ENCODE data around the gene CASZ1. TPM values are rescaled to one million over a fixed set of nuclear protein-coding genes. Genes with fewer than 3 reads are reported as not detected.

CASZ1 gene
- total RNA-seq, 1 donor from 2014 or later = 63.6 TPM

DNA sequence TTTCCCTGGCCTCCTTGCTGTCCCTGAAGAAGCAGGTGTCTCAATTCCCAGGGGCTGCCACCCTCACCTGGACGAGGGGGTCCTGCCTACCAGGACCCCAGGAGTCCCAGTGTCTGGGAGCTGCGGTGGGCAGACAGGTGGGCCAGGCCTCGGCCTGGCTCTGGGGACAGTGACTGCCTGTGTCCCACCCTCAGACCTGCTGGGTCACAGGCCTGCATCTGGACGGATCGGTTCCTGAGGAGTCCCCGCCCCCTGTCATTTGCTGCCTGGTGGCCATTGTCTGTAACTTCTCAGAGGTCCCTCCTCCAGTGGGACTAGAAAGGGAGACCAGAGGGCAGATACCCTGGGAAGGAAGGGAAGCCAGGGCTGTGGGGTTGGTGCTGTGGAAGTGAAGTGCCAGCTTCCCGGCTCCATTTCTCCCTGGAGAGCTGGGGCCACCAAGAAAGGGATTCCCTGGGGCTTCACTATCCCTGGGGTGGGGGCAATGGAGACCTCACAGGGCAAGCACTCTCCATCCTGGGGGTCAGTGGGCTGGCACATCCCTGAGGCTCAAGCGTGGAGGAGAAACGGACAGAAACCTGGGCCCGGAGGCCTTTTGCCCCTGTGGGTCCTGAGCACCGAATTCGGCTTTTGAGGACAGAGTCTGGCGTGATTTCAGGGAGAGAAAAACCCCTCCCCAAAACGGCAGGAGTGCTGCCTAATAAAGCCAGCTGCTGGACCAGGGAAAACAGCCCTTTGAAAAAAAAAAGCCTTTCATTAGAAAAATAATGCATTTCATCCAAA is 164.4 kb downstream of the CASZ1 start:
- ATAC-seq (no peak), DNase-seq (peak; percentile 51)
- H3K4me3 ChIP-seq = no peak overlapping the region
- peak overlapping the region; percentile 36 for H3K27ac ChIP-seq
- H3K36me3 ChIP-seq = no peaks in the 10 kb centered on the region
- peaks cover 19% of the 10 kb centered on the region for H3K4me1 ChIP-seq
- TF ChIP-seq, protein P1, sequence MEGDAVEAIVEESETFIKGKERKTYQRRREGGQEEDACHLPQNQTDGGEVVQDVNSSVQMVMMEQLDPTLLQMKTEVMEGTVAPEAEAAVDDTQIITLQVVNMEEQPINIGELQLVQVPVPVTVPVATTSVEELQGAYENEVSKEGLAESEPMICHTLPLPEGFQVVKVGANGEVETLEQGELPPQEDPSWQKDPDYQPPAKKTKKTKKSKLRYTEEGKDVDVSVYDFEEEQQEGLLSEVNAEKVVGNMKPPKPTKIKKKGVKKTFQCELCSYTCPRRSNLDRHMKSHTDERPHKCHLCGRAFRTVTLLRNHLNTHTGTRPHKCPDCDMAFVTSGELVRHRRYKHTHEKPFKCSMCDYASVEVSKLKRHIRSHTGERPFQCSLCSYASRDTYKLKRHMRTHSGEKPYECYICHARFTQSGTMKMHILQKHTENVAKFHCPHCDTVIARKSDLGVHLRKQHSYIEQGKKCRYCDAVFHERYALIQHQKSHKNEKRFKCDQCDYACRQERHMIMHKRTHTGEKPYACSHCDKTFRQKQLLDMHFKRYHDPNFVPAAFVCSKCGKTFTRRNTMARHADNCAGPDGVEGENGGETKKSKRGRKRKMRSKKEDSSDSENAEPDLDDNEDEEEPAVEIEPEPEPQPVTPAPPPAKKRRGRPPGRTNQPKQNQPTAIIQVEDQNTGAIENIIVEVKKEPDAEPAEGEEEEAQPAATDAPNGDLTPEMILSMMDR (IDR thresholded peaks at IDR 0.05) = no peak
- H3K27me3 ChIP-seq = no peaks in the 10 kb centered on the region
- intact Hi-C loops (cut with DNase I) = no loop called here
- H3K9me3 ChIP-seq = no peaks in the 10 kb centered on the region

DNA sequence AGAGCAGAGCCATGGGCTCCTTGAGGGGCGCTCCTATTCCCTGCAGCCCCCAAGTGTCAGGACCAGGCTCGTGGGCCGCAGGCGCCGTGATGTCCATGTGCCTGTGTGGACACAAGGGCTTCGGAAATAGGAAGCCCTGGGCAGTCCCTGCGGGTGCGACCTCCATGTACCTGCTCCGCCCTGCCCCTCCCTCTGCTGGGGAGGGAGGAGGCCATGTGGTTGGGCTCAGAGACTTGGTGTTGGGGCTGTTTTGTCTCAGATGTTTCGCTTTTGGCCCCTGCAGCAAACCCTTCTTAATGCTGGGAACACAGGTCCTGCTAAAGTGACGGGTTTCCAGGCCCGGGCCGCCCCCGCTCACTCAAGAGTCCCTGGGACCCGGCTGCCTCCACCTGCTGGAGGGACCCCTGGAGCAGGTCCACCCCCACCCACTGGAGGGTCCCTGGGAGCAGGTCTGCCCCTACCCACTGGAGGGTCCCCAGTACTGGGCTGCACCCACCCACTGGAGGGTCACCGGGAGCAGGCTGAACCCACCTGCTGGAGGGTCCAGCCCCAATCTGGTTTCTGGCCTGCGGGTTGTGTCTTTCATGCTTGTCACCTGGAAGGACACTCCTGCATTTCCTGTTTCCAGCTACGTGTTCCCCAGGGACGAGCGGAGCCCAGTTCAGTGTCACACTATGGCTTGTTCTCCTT is 165.2 kb downstream of the CASZ1 start:
- intact Hi-C loops (cut with DNase I) = no loop called here
- Histone ChIP-seq H3K4me1 (peaks cover 19% of the 10 kb centered on the region), H3K27ac (no peak overlapping the region), H3K36me3 (no peaks in the 10 kb centered on the region), H3K9me3 (no peaks in the 10 kb centered on the region), H3K27me3 (no peaks in the 10 kb centered on the region), H3K4me3 (no peak overlapping the region)
- DNase-seq (peak; percentile 61), ATAC-seq (no peak)
- TF ChIP-seq, protein P1 (IDR thresholded peaks at IDR 0.05) = no peak

DNA sequence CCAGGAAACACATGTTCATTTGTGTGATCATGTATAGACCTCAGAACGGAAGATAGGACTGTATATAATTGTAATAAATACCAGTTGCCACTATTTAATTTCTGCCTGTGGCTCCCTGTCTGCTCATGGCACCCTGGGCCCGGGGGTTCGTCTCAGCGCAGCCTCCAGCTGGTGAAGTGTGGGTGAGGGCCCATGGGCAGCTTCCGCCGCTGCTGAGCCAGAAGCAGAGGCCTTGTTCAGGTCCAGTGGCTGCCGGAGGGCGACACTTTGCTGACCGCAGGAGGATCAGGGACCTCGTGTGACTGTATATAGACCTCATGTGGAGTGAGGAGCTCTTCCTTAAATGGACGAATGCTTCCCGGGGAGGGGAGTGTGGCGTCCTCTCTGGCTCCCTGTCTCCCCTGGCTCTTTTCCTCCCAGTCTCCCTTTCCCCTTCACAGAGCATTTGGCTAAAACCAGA is 165.8 kb downstream of the CASZ1 start:
- ATAC-seq (no peak), DNase-seq (peak; percentile 30)
- intact Hi-C loops (cut with DNase I) = no loop called here
- Histone ChIP-seq H3K27me3 (no peaks in the 10 kb centered on the region), H3K9me3 (no peaks in the 10 kb centered on the region), H3K4me1 (peaks cover 19% of the 10 kb centered on the region), H3K27ac (no peak overlapping the region), H3K36me3 (no peaks in the 10 kb centered on the region), H3K4me3 (no peak overlapping the region)
- TF ChIP-seq, protein P1 (IDR thresholded peaks at IDR 0.05) = no peak

DNA sequence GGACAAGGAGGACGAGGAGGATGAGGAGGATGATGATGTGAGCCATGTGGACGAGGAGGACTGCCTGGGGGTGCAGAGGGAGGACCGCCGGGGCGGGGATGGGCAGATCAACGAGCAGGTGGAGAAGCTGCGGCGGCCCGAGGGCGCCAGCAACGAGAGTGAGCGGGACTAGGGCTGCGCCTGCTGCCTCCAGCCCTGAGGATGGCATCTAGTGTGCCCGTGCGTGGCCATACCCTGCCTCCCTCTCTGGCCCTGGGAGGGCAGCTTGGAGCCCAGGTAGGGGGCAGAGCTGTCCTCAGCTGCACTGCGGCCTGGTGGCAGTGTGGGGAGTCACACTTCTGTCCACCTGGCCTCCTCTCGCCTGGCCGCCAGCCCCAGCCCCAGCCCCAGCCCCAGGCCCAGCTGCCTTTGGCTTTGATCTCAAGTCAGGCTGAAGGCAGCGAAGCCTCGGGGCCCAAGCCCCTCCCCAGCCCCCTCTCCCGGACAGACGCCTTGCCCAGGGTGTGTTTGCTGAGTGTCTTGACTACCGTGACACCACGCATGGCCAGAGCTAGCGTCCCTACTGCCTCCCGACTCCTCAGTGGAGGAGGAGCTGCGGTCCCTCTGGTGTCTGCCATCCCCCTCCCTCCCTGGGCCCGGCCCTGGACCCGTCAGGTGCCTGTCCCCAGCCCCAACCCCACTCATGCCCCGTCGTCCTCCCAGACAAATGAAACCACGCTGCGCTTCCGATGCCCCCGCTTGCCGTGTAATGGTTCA is 166.5 kb downstream of the CASZ1 start:
- no peak for ATAC-seq
- H3K27ac ChIP-seq = no peak overlapping the region
- H3K4me3 ChIP-seq = no peak overlapping the region
- H3K9me3 ChIP-seq = no peaks in the 10 kb centered on the region
- H3K4me1 ChIP-seq = peaks cover 12% of the 10 kb centered on the region
- TF ChIP-seq, protein P1 (IDR thresholded peaks at IDR 0.05) = no peak
- intact Hi-C loops (cut with DNase I) = no loop called here
- no peaks in the 10 kb centered on the region for H3K27me3 ChIP-seq
- no peaks in the 10 kb centered on the region for H3K36me3 ChIP-seq
- DNase-seq = peak; percentile 56

DNA sequence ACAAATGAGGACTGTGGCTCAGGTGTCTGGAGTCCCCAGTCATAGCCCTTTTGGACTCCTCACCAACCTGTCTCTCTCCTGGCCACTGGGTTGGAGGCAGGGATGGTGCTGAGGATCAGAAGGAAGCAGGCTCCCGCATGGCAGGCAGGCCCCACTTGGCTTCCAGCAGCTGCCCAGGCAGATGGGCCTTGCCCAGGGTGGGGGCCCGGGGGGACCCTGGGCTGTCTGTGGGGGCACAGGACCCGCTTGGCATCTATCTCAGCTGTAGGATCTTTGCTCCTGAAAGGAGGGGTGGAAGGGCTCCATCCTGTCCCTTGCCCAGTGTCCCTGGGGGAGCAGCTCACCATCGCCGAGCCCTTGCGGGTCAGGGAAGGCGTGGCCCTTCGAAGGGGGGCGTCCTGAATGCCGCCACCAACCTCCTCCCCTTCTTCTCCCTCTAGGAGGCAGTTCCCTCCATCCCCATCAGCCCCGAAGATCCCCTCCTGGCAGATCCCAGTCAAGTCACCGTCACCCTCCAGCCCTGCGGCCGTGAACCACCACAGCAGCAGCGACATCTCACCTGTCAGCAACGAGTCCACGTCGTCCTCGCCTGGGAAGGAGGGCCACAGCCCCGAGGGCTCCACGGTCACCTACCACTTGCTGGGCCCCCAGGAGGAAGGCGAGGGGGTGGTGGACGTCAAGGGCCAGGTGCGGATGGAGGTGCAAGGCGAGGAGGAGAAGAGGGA is 167.2 kb downstream of the CASZ1 start:
- Histone ChIP-seq H3K36me3 (peaks cover 5% of the 10 kb centered on the region), H3K4me3 (no peak overlapping the region), H3K9me3 (no peaks in the 10 kb centered on the region), H3K27ac (no peak overlapping the region), H3K27me3 (no peaks in the 10 kb centered on the region), H3K4me1 (peaks cover 4% of the 10 kb centered on the region)
- TF ChIP-seq, protein P1 (IDR thresholded peaks at IDR 0.05) = no peak
- ATAC-seq (no peak), DNase-seq (peak; percentile 58)
- intact Hi-C loops (cut with DNase I) = no loop called here
